ENCODE data around the gene TDRD9. TPM values are rescaled to one million over a fixed set of nuclear protein-coding genes. Genes with fewer than 3 reads are reported as not detected.

The TDRD9 gene
- total and polyA plus RNA-seq, 2 donors from 2014 or later = 1.6 to 6.6 TPM

GRCh38 chr14:104084251-104085002 lies 156.2 kb downstream of the TDRD9 start:
- DNase-seq = peak in 3 of 5 donors; percentile 31 to 80 (median 33)
- Histone ChIP-seq H3K27ac (ENCODE audit: low read depth in 2 of 2, low read length in 2 of 2) (no peak overlapping the region), H3K4me3 (ENCODE audit: low read length in 3 of 3) (no peak overlapping the region), H3K36me3 (ENCODE audit: control insufficient read depth in 2 of 3, insufficient read depth in 3 of 3, low read length in 3 of 3) (no peaks in the 10 kb centered on the region), H3K9ac (ENCODE audit: low read length in 3 of 3) (no peak overlapping the region), H3K27me3 (ENCODE audit: control insufficient read depth, insufficient read depth, low read length) (peaks cover 3% of the 10 kb centered on the region), H3K4me1 (ENCODE audit: control insufficient read depth in 2 of 3, insufficient read depth in 2 of 3, low read depth in 1 of 3, low read length in 3 of 3) (peaks cover 0 to 2% (median 0%) of the 10 kb centered on the region in 3 donors), H3K9me3 (ENCODE audit: control insufficient read depth in 2 of 3, insufficient read depth in 1 of 3, low read length in 3 of 3) (no peaks in the 10 kb centered on the region)
- FAIRE-seq = no peak
- no peak for TF ChIP-seq CTCF (IDR thresholded peaks at IDR 0.05; ENCODE audit: borderline replicate concordance, extremely low read depth, insufficient read depth)
- intact Hi-C loops (cut with DNase I) = no loop called here

- intact Hi-C loops (cut with DNase I) = no loop called here
- FAIRE-seq = no peak
- H3K4me1 ChIP-seq (ENCODE audit: control insufficient read depth in 2 of 3, insufficient read depth in 2 of 3, low read depth in 1 of 3, low read length in 3 of 3) = peaks cover 0 to 2% (median 0%) of the 10 kb centered on the region in 3 donors
These were observed 157.0 kb downstream of the TDRD9 start, which contains the start of gene ASPG for GRCh38 chr14:104085032-104085888. Gene ASPG, plus strand, starts transcription at chr14:104085700. Its CDS starts 71 bp downstream, at chr14:104085771.

GRCh38 chr14:104085889-104086201 lies 157.6 kb downstream of the TDRD9 start:
- H3K4me3 ChIP-seq (ENCODE audit: low read length in 3 of 3) = peak overlapping the region in 1 of 3 donors; percentile 41
- no peak for TF ChIP-seq CTCF (IDR thresholded peaks at IDR 0.05; ENCODE audit: borderline replicate concordance, extremely low read depth, insufficient read depth)
- peaks cover 0 to 2% (median 0%) of the 10 kb centered on the region in 3 donors for H3K4me1 ChIP-seq (ENCODE audit: control insufficient read depth in 2 of 3, insufficient read depth in 2 of 3, low read depth in 1 of 3, low read length in 3 of 3)

More at GRCh38 chr14:104085032-104085888, 157.0 kb downstream of the TDRD9 start, which contains the start of gene ASPG:
- Histone ChIP-seq H3K27ac (ENCODE audit: low read depth in 2 of 2, low read length in 2 of 2) (peak within 1 kb of the TSS in 1 of 2 donors; percentile 32), H3K36me3 (ENCODE audit: control insufficient read depth in 2 of 3, insufficient read depth in 3 of 3, low read length in 3 of 3) (no peaks in the 10 kb centered on the region), H3K27me3 (ENCODE audit: control insufficient read depth, insufficient read depth, low read length) (peaks cover 3% of the 10 kb centered on the region), H3K9me3 (ENCODE audit: control insufficient read depth in 2 of 3, insufficient read depth in 1 of 3, low read length in 3 of 3) (no peaks in the 10 kb centered on the region), H3K4me3 (ENCODE audit: low read length in 3 of 3) (peak within 1 kb of the TSS in 2 of 3 donors; percentile 7 to 41), H3K9ac (ENCODE audit: low read length in 3 of 3) (no peak within 1 kb of the TSS)
- no peak for TF ChIP-seq CTCF (IDR thresholded peaks at IDR 0.05; ENCODE audit: borderline replicate concordance, extremely low read depth, insufficient read depth)
- peak in 2 of 5 donors; percentile 82 to 84 for DNase-seq

More at GRCh38 chr14:104085889-104086201, 157.6 kb downstream of the TDRD9 start:
- Histone ChIP-seq H3K9me3 (ENCODE audit: control insufficient read depth in 2 of 3, insufficient read depth in 1 of 3, low read length in 3 of 3) (no peaks in the 10 kb centered on the region), H3K27ac (ENCODE audit: low read depth in 2 of 2, low read length in 2 of 2) (no peak overlapping the region), H3K27me3 (ENCODE audit: control insufficient read depth, insufficient read depth, low read length) (peaks cover 3% of the 10 kb centered on the region), H3K9ac (ENCODE audit: low read length in 3 of 3) (no peak overlapping the region), H3K36me3 (ENCODE audit: control insufficient read depth in 2 of 3, insufficient read depth in 3 of 3, low read length in 3 of 3) (no peaks in the 10 kb centered on the region)
- intact Hi-C loops (cut with DNase I) = no loop called here
- FAIRE-seq (no peak), DNase-seq (no peak)
